Endothelial cell of umbilical vein (primary cell): Measurements from ENCODE around the gene TMEM114. TPM values are rescaled to one million over a fixed set of nuclear protein-coding genes. Genes with fewer than 3 reads are reported as not detected.

Experiments used
- BruUV-seq: library from RNA; stranded (reverse); fragments of 400-500 nt; replicated peaks from 2 replicates; lab custom pipeline; 2021; lab: Mats Ljungman, UMichigan
- CTCF ChIA-PET: fragments of 300-600, 350-600 bp; sonication (Branson Sonifier 250); formaldehyde crosslinking; loops from one replicate; lab custom pipeline; 2021; ENCODE audit warnings: antibody characterized with exemption, inconsistent platforms; lab: Charles Lee
- POLR2A ChIA-PET: fragments of 300-600, 350-600 bp; sonication (Branson Sonifier 250); formaldehyde crosslinking; loops from one replicate; lab custom pipeline; 2021; ENCODE audit warnings: antibody characterized with exemption, inconsistent platforms; lab: Charles Lee
- DNase-seq: peaks from one replicate; pipeline ENCODE4 v3.0.0-alpha.2; 2011; ENCODE audit warnings: low read depth, low spot score
- FAIRE-seq: peaks from 2 replicates; lab custom pipeline; 2011; peaks lifted over from hg19 to GRCh38; lab: Jason Lieb, UNC
- H2AFZ ChIP-seq: 2 replicates; pipeline ENCODE4 v1.6.0; 2012; ENCODE audit warnings: low read depth, low read length, control low read depth, inconsistent platforms
- H3K27ac ChIP-seq: 2 replicates; pipeline ENCODE4 v1.5.1; 2011; ENCODE audit warnings: low read depth, mild to moderate bottlenecking, control low read depth, low read length, moderate library complexity; ENCODE audit not compliant: insufficient read depth
- H3K27me3 ChIP-seq, 2 experiments: 2 replicates each; pipeline versions ENCODE4 v1.6.0 to v1.6.1; 2011; ENCODE audit warnings: low read length in 2 of 2, mixed read lengths in 1 of 2; ENCODE audit not compliant: control insufficient read depth in 2 of 2, insufficient read depth in 2 of 2
- H3K36me3 ChIP-seq, 2 experiments: 2 replicates in 1 of 2; 3 replicates in 1 of 2; pipeline ENCODE4 v1.5.1; 2011; ENCODE audit warnings: low read length in 2 of 2, mild to moderate bottlenecking in 1 of 2, moderate library complexity in 1 of 2; ENCODE audit not compliant: control insufficient read depth in 2 of 2, insufficient read depth in 2 of 2; ENCODE audit errors: extremely low read depth in 1 of 2
- H3K4me1 ChIP-seq: 3 replicates; pipeline ENCODE4 v1.5.1; 2011; ENCODE audit warnings: mild to moderate bottlenecking, low read length; ENCODE audit not compliant: control insufficient read depth, insufficient read depth; ENCODE audit errors: extremely low read depth
- H3K4me2 ChIP-seq: 2 replicates; pipeline ENCODE4 v1.6.1; 2011; ENCODE audit warnings: low read length, control low read depth, mixed read lengths; ENCODE audit not compliant: insufficient read depth
- H3K4me3 ChIP-seq, 3 experiments: fragments of 200-600 bp in 1 of 3; sonication (generic), shearing (Covaris generic) in 1 of 3; replicated peaks in 1 of 3; 2 replicates each; pipeline ENCODE4 v1.5.1; 2011 to 2016; ENCODE audit warnings: control low read depth in 3 of 3, low read length in 3 of 3, mild to moderate bottlenecking in 2 of 3, inconsistent platforms in 1 of 3, low read depth in 1 of 3, moderate library complexity in 1 of 3; ENCODE audit not compliant: insufficient read depth in 1 of 3
- H3K79me2 ChIP-seq: 2 replicates; pipeline ENCODE4 v1.6.0; 2012; ENCODE audit warnings: low read length, inconsistent platforms; ENCODE audit not compliant: control insufficient read depth, insufficient read depth
- H3K9ac ChIP-seq: replicated peaks from 2 replicates; pipeline ENCODE3; 2011; ENCODE audit warnings: low read length, control low read depth; ENCODE audit not compliant: insufficient read depth; ENCODE audit errors: extremely low read depth
- H3K9me1 ChIP-seq: replicated peaks from 3 replicates; pipeline ENCODE4 v1.6.0; 2011; ENCODE audit warnings: mild to moderate bottlenecking, low read length; ENCODE audit not compliant: control insufficient read depth, insufficient read depth; ENCODE audit errors: extremely low read depth
- H3K9me3 ChIP-seq: replicated peaks from 2 replicates; pipeline ENCODE4 v1.5.1; 2012; ENCODE audit warnings: low read length, inconsistent platforms; ENCODE audit not compliant: control insufficient read depth, insufficient read depth
- H4K20me1 ChIP-seq: replicated peaks from 2 replicates; pipeline ENCODE3; 2011; ENCODE audit warnings: mild to moderate bottlenecking, low read length; ENCODE audit not compliant: control insufficient read depth, insufficient read depth; ENCODE audit errors: extremely low read depth
- EZH2 ChIP-seq: IDR thresholded peaks from 2 replicates; pipeline ENCODE4 v1.6.1; 2012; ENCODE audit warnings: borderline replicate concordance, low read depth, mild to moderate bottlenecking, moderate library complexity, low read length, inconsistent platforms; ENCODE audit not compliant: severe bottlenecking
- FOS ChIP-seq: IDR thresholded peaks from 2 replicates; pipeline ENCODE4 v1.6.1; 2011; ENCODE audit warnings: mild to moderate bottlenecking, low read length, moderate library complexity, borderline replicate concordance; ENCODE audit not compliant: insufficient read depth
- GATA2 ChIP-seq: IDR thresholded peaks from 2 replicates; pipeline ENCODE4 v1.7.0; 2011; ENCODE audit warnings: low read depth, mild to moderate bottlenecking, moderate library complexity, mixed read lengths, low read length; ENCODE audit not compliant: insufficient read length, insufficient read depth
- JUN ChIP-seq: IDR thresholded peaks from 2 replicates; pipeline ENCODE4 v1.6.1; 2011; ENCODE audit warnings: borderline replicate concordance, low read depth; ENCODE audit not compliant: insufficient read length, insufficient read depth
- MYC ChIP-seq: IDR thresholded peaks from one replicate; pipeline ENCODE4 v1.6.1; 2011; ENCODE audit warnings: mild to moderate bottlenecking, low read depth, low read length
- POLR2A ChIP-seq: IDR thresholded peaks from 2 replicates; pipeline ENCODE4 v1.6.1; 2012; ENCODE audit warnings: low read depth, mild to moderate bottlenecking, control low read depth, low read length
- POLR2AphosphoS5 ChIP-seq: IDR thresholded peaks from 2 replicates; pipeline ENCODE4 v1.6.1; 2012; ENCODE audit warnings: low read depth, mild to moderate bottlenecking, control low read depth, low read length, moderate library complexity; ENCODE audit not compliant: insufficient read depth
- dilution Hi-C: fragments of 300-500 bp; cut with MboI; formaldehyde crosslinking; loops from one replicate; pipeline ENCODE4 v1.15.0; 2019; ENCODE audit warnings: low sequenced_read_pairs; ENCODE audit not compliant: extremely low pct_ligation_motif_present
- intact Hi-C: fragments of 100-400 bp; cut with micrococcal nuclease; formaldehyde crosslinking; loops from one replicate; pipeline ENCODE4 v1.10.0; 2022
- polyA plus RNA-seq, 4 experiments: library from polyadenylated mRNA; depleted of rRNA in 3 of 4; stranded (reverse) in 3 of 4; unstranded in 1 of 4; fragments of >200 nt; gene quantifications; 2 replicates each; pipeline versions ENCODE4 v1.2.1 to v1.2.3, GENCODE V29; 2011 to 2012; ENCODE audit warnings: missing spikeins in 1 of 4
- total RNA-seq: library from RNA; stranded (reverse); gene quantifications from 2 replicates; pipeline ENCODE4 v1.2.3, GENCODE V29; 2021
- TF ChIP-seq, protein P1 (sequence below): IDR thresholded peaks from 2 replicates; pipeline ENCODE4 v1.6.1; 2011; ENCODE audit not compliant: insufficient read depth, insufficient read length
- TF ChIP-seq, protein P2 (sequence below), 2 donors: IDR thresholded peaks; 1 replicate in 1 of 2; 2 replicates in 1 of 2; pipeline ENCODE4 v1.5.1; 2011; ENCODE audit warnings: low read length in 2 of 2, mild to moderate bottlenecking in 2 of 2, moderate library complexity in 2 of 2, control low read depth in 1 of 2, inconsistent platforms in 1 of 2, low read depth in 1 of 2; ENCODE audit not compliant: insufficient read depth in 1 of 2; ENCODE audit errors: extremely low read depth in 1 of 2

The TMEM114 gene
- total and polyA plus RNA-seq, 2 donors (not counting 3 experiments of a cell fraction or from before 2014, with no cell fraction given), result not detected

DNA sequence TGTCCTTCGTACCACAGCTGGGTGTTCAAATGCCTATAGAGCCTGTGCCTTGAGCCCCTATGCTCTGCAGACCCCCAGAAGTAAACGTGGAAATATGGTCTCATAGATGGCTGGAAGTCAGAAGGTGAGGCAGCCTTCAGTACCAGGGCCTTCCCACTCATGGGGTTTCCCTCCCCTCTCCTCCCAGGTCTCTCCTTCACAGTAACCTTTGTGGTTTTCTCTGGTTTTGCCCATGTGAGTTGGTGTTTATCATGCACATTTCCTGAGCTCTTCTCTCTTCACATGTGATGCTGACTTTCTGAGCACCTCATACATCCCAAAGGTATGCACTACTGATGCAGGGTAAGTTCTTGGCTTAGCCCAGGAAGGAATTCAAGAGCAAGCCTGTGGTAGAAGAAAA lies 35.4 kb downstream of the TMEM114 start:
- no peak for DNase-seq
- dilution Hi-C loops, result no loop called here
- TF ChIP-seq EZH2, result no peak
- Histone ChIP-seq H3K27ac (no peak overlapping the region), H3K4me3 (no peak overlapping the region), H3K79me2 (no peaks in the 10 kb centered on the region), H4K20me1 (no peaks in the 10 kb centered on the region), H3K4me2 (no peak overlapping the region), H3K4me1 (no peaks in the 10 kb centered on the region), H3K36me3 (no peaks in the 10 kb centered on the region), H3K27me3 (no peaks in the 10 kb centered on the region), H3K9me1 (no peaks in the 10 kb centered on the region), H3K9me3 (no peaks in the 10 kb centered on the region), H3K9ac (no peak overlapping the region), H2AFZ (no peak overlapping the region)
- intact Hi-C loops, result no loop called here
- ChIA-PET POLR2A (no interaction called here), CTCF (interaction anchor here (1.4 kb wide), 1 partner anchor 12 kb away, joined by 3 read pairs; no protein-coding TSS in a partner anchor)
- no TSS peak for BruUV-seq
- FAIRE-seq, result no peak

DNA sequence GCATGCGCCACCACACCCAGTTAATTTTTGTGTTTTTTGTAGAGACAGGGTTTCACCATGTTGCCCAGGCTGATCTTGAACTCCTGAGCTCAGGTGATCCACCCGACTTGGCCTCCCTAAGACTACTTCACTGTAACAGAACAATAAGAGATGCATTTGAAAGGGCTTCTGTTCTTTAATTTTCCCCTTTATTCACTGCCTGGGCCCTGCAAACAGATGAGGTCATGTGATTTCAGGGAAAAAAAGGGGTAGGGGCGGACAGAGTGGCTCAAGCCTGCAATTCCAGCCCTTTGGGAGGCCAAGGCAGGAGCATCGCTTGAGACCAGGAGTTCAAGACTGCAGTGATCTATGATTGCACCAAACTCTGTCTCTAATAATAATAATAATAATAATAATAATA lies 36.3 kb downstream of the TMEM114 start:
- Histone ChIP-seq H2AFZ (no peak overlapping the region), H3K36me3 (no peaks in the 10 kb centered on the region), H3K9me1 (no peaks in the 10 kb centered on the region), H3K27me3 (no peaks in the 10 kb centered on the region), H3K9me3 (no peaks in the 10 kb centered on the region), H3K27ac (no peak overlapping the region), H3K9ac (no peak overlapping the region), H3K4me1 (no peaks in the 10 kb centered on the region), H3K79me2 (no peaks in the 10 kb centered on the region), H3K4me2 (no peak overlapping the region), H4K20me1 (no peaks in the 10 kb centered on the region), H3K4me3 (no peak overlapping the region)
- intact Hi-C loops, result no loop called here
- CTCF ChIA-PET, result no interaction called here
- no peak for FAIRE-seq
- dilution Hi-C loops, result no loop called here
- POLR2A ChIA-PET, result no interaction called here
- TF ChIP-seq POLR2A (no peak), POLR2AphosphoS5 (no peak), MYC (no peak), GATA2 (no peak), FOS (no peak), JUN (no peak), EZH2 (no peak)
- TF ChIP-seq, protein P1, sequence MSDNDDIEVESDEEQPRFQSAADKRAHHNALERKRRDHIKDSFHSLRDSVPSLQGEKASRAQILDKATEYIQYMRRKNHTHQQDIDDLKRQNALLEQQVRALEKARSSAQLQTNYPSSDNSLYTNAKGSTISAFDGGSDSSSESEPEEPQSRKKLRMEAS, result no peak
- TF ChIP-seq, protein P2, sequence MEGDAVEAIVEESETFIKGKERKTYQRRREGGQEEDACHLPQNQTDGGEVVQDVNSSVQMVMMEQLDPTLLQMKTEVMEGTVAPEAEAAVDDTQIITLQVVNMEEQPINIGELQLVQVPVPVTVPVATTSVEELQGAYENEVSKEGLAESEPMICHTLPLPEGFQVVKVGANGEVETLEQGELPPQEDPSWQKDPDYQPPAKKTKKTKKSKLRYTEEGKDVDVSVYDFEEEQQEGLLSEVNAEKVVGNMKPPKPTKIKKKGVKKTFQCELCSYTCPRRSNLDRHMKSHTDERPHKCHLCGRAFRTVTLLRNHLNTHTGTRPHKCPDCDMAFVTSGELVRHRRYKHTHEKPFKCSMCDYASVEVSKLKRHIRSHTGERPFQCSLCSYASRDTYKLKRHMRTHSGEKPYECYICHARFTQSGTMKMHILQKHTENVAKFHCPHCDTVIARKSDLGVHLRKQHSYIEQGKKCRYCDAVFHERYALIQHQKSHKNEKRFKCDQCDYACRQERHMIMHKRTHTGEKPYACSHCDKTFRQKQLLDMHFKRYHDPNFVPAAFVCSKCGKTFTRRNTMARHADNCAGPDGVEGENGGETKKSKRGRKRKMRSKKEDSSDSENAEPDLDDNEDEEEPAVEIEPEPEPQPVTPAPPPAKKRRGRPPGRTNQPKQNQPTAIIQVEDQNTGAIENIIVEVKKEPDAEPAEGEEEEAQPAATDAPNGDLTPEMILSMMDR (IDR thresholded peaks at IDR 0.05; ENCODE audit: extremely low read depth in 1 of 2, insufficient read depth in 1 of 2, low read depth in 1 of 2, low read length in 2 of 2), result no peak
- no peak for DNase-seq
- no TSS peak for BruUV-seq
